HCT116 (cell line): ENCODE data around the gene ZMAT1. TPM values are rescaled to one million over a fixed set of nuclear protein-coding genes. Genes with fewer than 3 reads are reported as not detected.
"Not testable (repeated sequence)": the region's sequence is repeated elsewhere in the genome, so short reads cannot be mapped to it uniquely, and the experiment has no call there.

Experiments used
- ATAC-seq: fragments of 200-7000 bp; cut with Tn5 transposase; 2 replicates; pipeline ENCODE4 v1.9.1; 2020; ENCODE audit warnings: mild to moderate bottlenecking, moderate library complexity
- BruUV-seq: library from RNA; stranded (reverse); fragments of 400-500 nt; replicated peaks from 2 replicates; lab custom pipeline; 2021; lab: Mats Ljungman, UMichigan
- CTCF ChIA-PET: fragments of 300-600 bp; sonication (Branson Sonifier 250); formaldehyde crosslinking; loops from one replicate; lab custom pipeline; 2021; ENCODE audit warnings: antibody characterized with exemption; lab: Charles Lee
- POLR2A ChIA-PET: fragments of 300-600, 350-600 bp; sonication (Branson Sonifier 250); formaldehyde crosslinking; loops from one replicate; lab custom pipeline; 2021; ENCODE audit warnings: antibody characterized with exemption; lab: Charles Lee
- RAD21 ChIA-PET, 2 experiments: fragments of 300-600 bp; sonication (Branson Sonifier 250); formaldehyde crosslinking; loops; one replicate each; lab custom pipeline; 2023; ENCODE audit warnings: low total read pairs in 2 of 2; ENCODE audit not compliant: uncharacterized antibody in 2 of 2, unreplicated experiment in 2 of 2, low non-redundant PET in 1 of 2; lab: Charles Lee
- DNase-seq: peaks from one replicate; pipeline ENCODE4 v3.0.0-alpha.2; 2010; ENCODE audit warnings: low read depth, low spot score
- H2AFZ ChIP-seq: fragments of 200-600 bp; shearing (Covaris generic), sonication (generic); 2 replicates; pipeline ENCODE4 v1.6.1; 2017; ENCODE audit warnings: low read depth, mixed run types, mixed read lengths, antibody characterized with exemption, low read length; ENCODE audit not compliant: poor library complexity, severe bottlenecking
- H3K27ac ChIP-seq: 2 replicates; pipeline ENCODE4 v1.5.1; 2012; ENCODE audit warnings: low read depth, low read length
- H3K27me3 ChIP-seq: fragments of 200-600 bp; sonication (generic); 2 replicates; pipeline ENCODE4 v1.6.1; 2016; ENCODE audit warnings: mixed run types, low read length, mixed read lengths; ENCODE audit not compliant: insufficient read depth
- H3K36me3 ChIP-seq, 2 experiments: fragments of 200-500 bp in 1 of 2; fragments of 200-600 bp in 1 of 2; sonication (Bioruptor generic) in 1 of 2; sonication (generic) in 1 of 2; 2 replicates each; pipeline versions ENCODE4 v1.5.1 to v1.6.1; 2014 to 2016; ENCODE audit warnings: low read length in 2 of 2, inconsistent platforms in 1 of 2, mixed read lengths in 1 of 2, mixed run types in 1 of 2; ENCODE audit not compliant: insufficient read depth in 2 of 2, control insufficient read depth in 1 of 2
- H3K4me1 ChIP-seq, 2 experiments: fragments of 200-600 bp in 1 of 2; sonication (generic) in 1 of 2; 2 replicates each; pipeline versions ENCODE4 v1.5.1 to v1.6.1; 2012 to 2017; ENCODE audit warnings: low read length in 2 of 2, inconsistent platforms in 1 of 2, mild to moderate bottlenecking in 1 of 2, mixed read lengths in 1 of 2, mixed run types in 1 of 2, moderate library complexity in 1 of 2; ENCODE audit not compliant: insufficient read depth in 2 of 2, control insufficient read depth in 1 of 2
- H3K4me2 ChIP-seq: fragments of 200-600 bp; sonication (generic); 2 replicates; pipeline ENCODE4 v1.6.1; 2017; ENCODE audit warnings: mixed run types, low read length, mixed read lengths
- H3K4me3 ChIP-seq, 2 experiments: fragments of 200-600 bp in 1 of 2; sonication (generic) in 1 of 2; replicated peaks in 1 of 2; 2 replicates each; pipeline ENCODE4 v1.5.1; 2011 to 2016; ENCODE audit warnings: low read length in 2 of 2, control low read depth in 1 of 2, low read depth in 1 of 2, mild to moderate bottlenecking in 1 of 2, mixed read lengths in 1 of 2, mixed run types in 1 of 2
- H3K79me2 ChIP-seq: fragments of 200-600 bp; sonication (generic); 2 replicates; pipeline ENCODE4 v1.6.1; 2017; ENCODE audit warnings: mild to moderate bottlenecking, mixed run types, low read length, moderate library complexity, mixed read lengths; ENCODE audit not compliant: insufficient read depth
- H3K9ac ChIP-seq: fragments of 200-600 bp; sonication (generic); 2 replicates; pipeline ENCODE4 v1.6.1; 2016; ENCODE audit warnings: low read length, mixed read lengths
- H3K9me2 ChIP-seq: fragments of 200-600 bp; sonication (generic), shearing (Covaris generic); 2 replicates; pipeline ENCODE4 v1.6.1; 2017; ENCODE audit warnings: mixed run types, mild to moderate bottlenecking, moderate library complexity; ENCODE audit not compliant: insufficient read depth
- H3K9me3 ChIP-seq, 2 experiments: fragments of 200-500 bp in 1 of 2; fragments of 200-600 bp in 1 of 2; sonication (Bioruptor generic) in 1 of 2; sonication (generic) in 1 of 2; 2 replicates each; pipeline ENCODE4 v1.6.1; 2014 to 2017; ENCODE audit warnings: low read length in 2 of 2, mixed read lengths in 2 of 2, inconsistent platforms in 1 of 2, low read depth in 1 of 2, mild to moderate bottlenecking in 1 of 2, mixed run types in 1 of 2, moderate library complexity in 1 of 2; ENCODE audit not compliant: control insufficient read depth in 1 of 2, insufficient read depth in 1 of 2
- H4K20me1 ChIP-seq: fragments of 200-600 bp; sonication (generic), shearing (Covaris generic); 2 replicates; pipeline ENCODE4 v1.6.1; 2017; ENCODE audit warnings: mixed run types, mild to moderate bottlenecking, moderate library complexity; ENCODE audit not compliant: insufficient read depth
- ELF1 ChIP-seq: IDR thresholded peaks from 2 replicates; pipeline ENCODE4 v1.6.1; 2012; ENCODE audit warnings: low read depth, borderline replicate concordance
- EZH2 ChIP-seq: fragments of 200-600 bp; sonication (generic); IDR thresholded peaks from 2 replicates; pipeline ENCODE4 v1.6.1; 2017; ENCODE audit warnings: antibody characterized with exemption, mixed run types
- EZH2phosphoT487 ChIP-seq: fragments of 200-600 bp; IDR thresholded peaks from 2 replicates; pipeline ENCODE4 v1.6.1; 2018; ENCODE audit warnings: antibody characterized with exemption, borderline replicate concordance
- RAD21 ChIP-seq: IDR thresholded peaks from 2 replicates; pipeline ENCODE4 v1.6.1; 2012; ENCODE audit warnings: low read depth, mild to moderate bottlenecking
- TCF7L2 ChIP-seq: IDR thresholded peaks from 2 replicates; pipeline ENCODE4 v1.7.0; 2011; ENCODE audit warnings: borderline replicate concordance, inconsistent platforms; ENCODE audit not compliant: insufficient read depth, insufficient read length; ENCODE audit errors: extremely low read depth
- intact Hi-C: fragments of 100-400 bp; cut with micrococcal nuclease; formaldehyde crosslinking; loops from 2 replicates; pipeline ENCODE4 v1.10.0; 2022
- total RNA-seq: library from RNA; stranded (reverse); gene quantifications from one replicate; pipeline ENCODE4 v1.2.1, GENCODE V29; 2021; ENCODE audit not compliant: unreplicated experiment

ZMAT1 gene
- total RNA-seq, 1 experiment from 2014 or later: 0.69 TPM

- H3K9me2 ChIP-seq, DNase-seq, RAD21 ChIA-PET, H3K4me1 ChIP-seq, POLR2A ChIA-PET, H3K4me3 ChIP-seq, BruUV-seq, H3K4me2 ChIP-seq, H3K27ac ChIP-seq, H2AFZ ChIP-seq, H3K79me2 ChIP-seq, H3K9me3 ChIP-seq, H3K27me3 ChIP-seq, ATAC-seq, H3K9ac ChIP-seq, CTCF ChIA-PET, intact Hi-C loops, H4K20me1 ChIP-seq, H3K36me3 ChIP-seq: not testable (repeated sequence)
Measured at GRCh38 chrX:101964923-101965539, 33.2 kb upstream of the ZMAT1 start.

- intact Hi-C loops: no loop called here
Measured at GRCh38 chrX:101958139-101958538, 26.3 kb upstream of the ZMAT1 start.

More at GRCh38 chrX:101958139-101958538, 26.3 kb upstream of the ZMAT1 start:
- no peak for TF ChIP-seq TCF7L2
- TF ChIP-seq EZH2: no peak
- no peak for TF ChIP-seq ELF1
- TF ChIP-seq EZH2phosphoT487: no peak
- TF ChIP-seq RAD21: no peak
- TF ChIP-seq, all 23 proteins: peak for 0
- no TSS peak for BruUV-seq
- no peaks in the 10 kb centered on the region for H3K9me2 ChIP-seq
- H3K27ac ChIP-seq: no peak overlapping the region
- no peak overlapping the region for H3K4me3 ChIP-seq
- no peaks in the 10 kb centered on the region for H3K9me3 ChIP-seq
- no peak overlapping the region for H3K9ac ChIP-seq
- CTCF ChIA-PET: no interaction called here
- H3K27me3 ChIP-seq: no peaks in the 10 kb centered on the region
- H2AFZ ChIP-seq: no peak overlapping the region
- no peak for DNase-seq
- H3K36me3 ChIP-seq: no peaks in the 10 kb centered on the region
- H3K4me1 ChIP-seq: no peaks in the 10 kb centered on the region
- RAD21 ChIA-PET: no interaction called here
- no peaks in the 10 kb centered on the region for H3K79me2 ChIP-seq
- H3K4me2 ChIP-seq: no peak overlapping the region
- POLR2A ChIA-PET: interaction anchor here (0.5 kb wide), 1 partner anchor 866 kb away, joined by 3 read pairs; no protein-coding TSS in a partner anchor
- H4K20me1 ChIP-seq: no peaks in the 10 kb centered on the region
- no peak for ATAC-seq
